H9 (cell line): ENCODE measurements around the gene SLC17A9. TPM values are rescaled to one million over a fixed set of nuclear protein-coding genes. Genes with fewer than 3 reads are reported as not detected.

Source experiments
- DNase-seq: peaks from one replicate; pipeline ENCODE4 v3.0.0-alpha.2; 2017
- H2AFZ ChIP-seq: one replicate; pipeline ENCODE4 v1.6.1; 2013; ENCODE audit warnings: mild to moderate bottlenecking, low read length, control low read depth, moderate library complexity
- H2AK5ac ChIP-seq: 2 replicates; pipeline ENCODE4 v1.6.1; 2013; ENCODE audit warnings: low read length, control low read depth, mixed read lengths; ENCODE audit not compliant: insufficient read length
- H2BK120ac ChIP-seq: one replicate; pipeline ENCODE4 v1.6.1; 2013; ENCODE audit warnings: low read depth, mild to moderate bottlenecking, low read length, control low read depth, inconsistent platforms; ENCODE audit not compliant: poor library complexity, severe bottlenecking
- H2BK12ac ChIP-seq: 2 replicates; pipeline ENCODE4 v1.6.1; 2013; ENCODE audit warnings: low read length, control low read depth, mixed read lengths, low read depth; ENCODE audit not compliant: insufficient read length
- H2BK15ac ChIP-seq: 2 replicates; pipeline ENCODE4 v1.6.1; 2013; ENCODE audit warnings: low read depth, low read length, control low read depth
- H2BK20ac ChIP-seq: one replicate; pipeline ENCODE4 v1.6.1; 2013; ENCODE audit warnings: low read depth, mild to moderate bottlenecking, low read length, control low read depth, inconsistent platforms; ENCODE audit not compliant: poor library complexity, severe bottlenecking
- H2BK5ac ChIP-seq: 2 replicates; pipeline ENCODE4 v1.6.1; 2013; ENCODE audit warnings: low read length, control low read depth, mixed read lengths; ENCODE audit not compliant: insufficient read length
- H3K14ac ChIP-seq: 2 replicates; pipeline ENCODE4 v1.6.1; 2013; ENCODE audit warnings: low read length, control low read depth; ENCODE audit not compliant: insufficient read depth
- H3K18ac ChIP-seq: 2 replicates; pipeline ENCODE4 v1.6.1; 2013; ENCODE audit warnings: low read depth, mild to moderate bottlenecking, mixed read lengths, low read length, control low read depth; ENCODE audit not compliant: insufficient read length
- H3K23ac ChIP-seq: 2 replicates; pipeline ENCODE4 v1.6.1; 2013; ENCODE audit warnings: low read length, control low read depth, mixed read lengths, low read depth; ENCODE audit not compliant: insufficient read length
- H3K23me2 ChIP-seq: 2 replicates; pipeline ENCODE4 v1.6.1; 2013; ENCODE audit warnings: low read depth, mild to moderate bottlenecking, mixed read lengths, low read length, control low read depth; ENCODE audit not compliant: insufficient read length, poor library complexity, severe bottlenecking
- H3K27ac ChIP-seq: 2 replicates; pipeline ENCODE4 v1.5.1; 2013; ENCODE audit warnings: low read length, control low read depth, mixed read lengths, low read depth; ENCODE audit not compliant: insufficient read length
- H3K27me3 ChIP-seq: 2 replicates; pipeline ENCODE4 v1.6.1; 2013; ENCODE audit warnings: low read length, control low read depth, inconsistent platforms; ENCODE audit not compliant: insufficient read depth
- H3K4ac ChIP-seq: 2 replicates; pipeline ENCODE4 v1.6.1; 2013; ENCODE audit warnings: low read depth, mild to moderate bottlenecking, control low read depth, inconsistent platforms, low read length, moderate library complexity
- H3K4me1 ChIP-seq: 2 replicates; pipeline ENCODE4 v1.6.1; 2013; ENCODE audit warnings: low read length, control low read depth, inconsistent platforms; ENCODE audit not compliant: insufficient read depth
- H3K4me2 ChIP-seq: 2 replicates; pipeline ENCODE4 v1.6.1; 2013; ENCODE audit warnings: low read length, control low read depth, mixed read lengths; ENCODE audit not compliant: insufficient read length, insufficient read depth
- H3K56ac ChIP-seq: 2 replicates; pipeline ENCODE4 v1.6.1; 2013; ENCODE audit warnings: low read depth, mild to moderate bottlenecking, mixed read lengths, low read length, control low read depth; ENCODE audit not compliant: insufficient read length
- H3K79me1 ChIP-seq: 2 replicates; pipeline ENCODE4 v1.6.1; 2013; ENCODE audit warnings: low read depth, mild to moderate bottlenecking, moderate library complexity, low read length, control low read depth, inconsistent platforms; ENCODE audit not compliant: insufficient read depth, poor library complexity, severe bottlenecking
- H3K79me2 ChIP-seq: 2 replicates; pipeline ENCODE4 v1.6.1; 2013; ENCODE audit warnings: low read length, control low read depth, inconsistent platforms; ENCODE audit not compliant: insufficient read depth
- H3K9ac ChIP-seq: 2 replicates; pipeline ENCODE4 v1.6.1; 2013; ENCODE audit warnings: low read length, control low read depth, mixed read lengths; ENCODE audit not compliant: insufficient read length; ENCODE audit errors: extremely low read depth
- H3K9me3 ChIP-seq: one replicate; pipeline ENCODE4 v1.6.1; 2013; ENCODE audit warnings: low read depth, low read length, inconsistent platforms; ENCODE audit not compliant: control insufficient read depth
- H3T11ph ChIP-seq: one replicate; pipeline ENCODE4 v1.6.1; 2013; ENCODE audit warnings: mild to moderate bottlenecking, low read length, control low read depth, inconsistent platforms
- H4K20me1 ChIP-seq: one replicate; pipeline ENCODE4 v1.6.1; 2013; ENCODE audit not compliant: control insufficient read depth, insufficient read length, insufficient read depth
- H4K5ac ChIP-seq: 2 replicates; pipeline ENCODE4 v1.6.1; 2013; ENCODE audit warnings: low read depth, mild to moderate bottlenecking, mixed read lengths, low read length, control low read depth; ENCODE audit not compliant: insufficient read length
- H4K8ac ChIP-seq: replicated peaks from 2 replicates; pipeline ENCODE4 v1.6.1; 2013; ENCODE audit warnings: low read length, control low read depth, mixed read lengths, low read depth; ENCODE audit not compliant: insufficient read length
- H4K91ac ChIP-seq: 2 replicates; pipeline ENCODE4 v1.6.1; 2013; ENCODE audit warnings: low read depth, mild to moderate bottlenecking, moderate library complexity, mixed read lengths, low read length, control low read depth; ENCODE audit not compliant: insufficient read length
- H3K27ac Mint-ChIP-seq, 3 experiments: 2 replicates in 2 of 3; 3 replicates in 1 of 3; pipeline ENCODE4 v1.8.0; 2020 to 2021; ENCODE audit warnings: mixed read lengths in 3 of 3, mild to moderate bottlenecking in 1 of 3, moderate library complexity in 1 of 3
- H3K27me3 Mint-ChIP-seq: 2 replicates; pipeline ENCODE4 v1.8.0; 2021; ENCODE audit warnings: low read depth, mild to moderate bottlenecking, moderate library complexity, mixed read lengths
- H3K36me3 Mint-ChIP-seq, 3 experiments: 2 replicates in 2 of 3; 3 replicates in 1 of 3; pipeline ENCODE4 v1.8.0; 2020 to 2021; ENCODE audit warnings: low read depth in 3 of 3, mixed read lengths in 3 of 3; ENCODE audit not compliant: insufficient read depth in 1 of 3
- H3K4me1 Mint-ChIP-seq, 2 experiments: 2 replicates each; pipeline ENCODE4 v1.8.0; 2020; ENCODE audit warnings: mixed read lengths in 2 of 2
- H3K4me3 Mint-ChIP-seq, 2 experiments: 2 replicates in 1 of 2; 3 replicates in 1 of 2; pipeline ENCODE4 v1.8.0; 2020 to 2021; ENCODE audit warnings: mild to moderate bottlenecking in 2 of 2, mixed read lengths in 2 of 2, moderate library complexity in 1 of 2
- H3K9me3 Mint-ChIP-seq, 2 experiments: 2 replicates in 1 of 2; 3 replicates in 1 of 2; pipeline ENCODE4 v1.8.0; 2020; ENCODE audit warnings: mild to moderate bottlenecking in 2 of 2, mixed read lengths in 2 of 2, moderate library complexity in 1 of 2
- WGBS: extraction: QIAGEN DNeasy Blood & Tissue Kit; methylation state at CpG from one replicate; pipeline ENCODE4 v1.1.7; 2013; ENCODE audit warnings: missing lambda C conversion rate, low lambda C conversion rate, mixed read lengths; ENCODE audit not compliant: insufficient read length; ENCODE audit errors: extremely low coverage; 5-methylcytosine and 5-hydroxymethylcytosine counted together
- total RNA-seq: library from RNA; stranded (reverse); gene quantifications from 2 replicates; pipeline ENCODE4 v1.2.1, GENCODE V29; 2021
- TF ChIP-seq, protein P1 (sequence below): fragments of 200-600 bp; sonication (generic); conservative IDR thresholded peaks from 3 replicates; pipeline ENCODE4 v1.8.0; 2021; ENCODE audit warnings: antibody characterized with exemption, mild to moderate bottlenecking

SLC17A9 gene
- total RNA-seq, 1 experiment from 2014 or later = 20.9 TPM

- Histone ChIP-seq H3K14ac (0 out of 2 replicates have a peak overlapping the region, but pooled peaks have one; percentile 53), H2BK12ac (no peak overlapping the region), H2BK15ac (no peak overlapping the region), H2AFZ (no peak overlapping the region), H4K20me1 (peaks cover 7% of the 10 kb centered on the region), H2BK20ac (no peak overlapping the region), H3K23ac (no peak overlapping the region), H3K4me1 (peaks cover 34% of the 10 kb centered on the region), H2BK5ac (no peak overlapping the region), H3K23me2 (no peaks in the 10 kb centered on the region), H3K9ac (no peak overlapping the region), H2BK120ac (no peak overlapping the region), H4K91ac (no peak overlapping the region), H3K9me3 (no peaks in the 10 kb centered on the region), H3K27me3 (no peaks in the 10 kb centered on the region), H3K56ac (no peak overlapping the region), H3K4me2 (no peak overlapping the region), H2AK5ac (no peak overlapping the region), H3K4ac (no peak overlapping the region), H3K79me2 (peaks cover 89% of the 10 kb centered on the region), H3K18ac (no peak overlapping the region), H3K79me1 (no peaks in the 10 kb centered on the region), H4K8ac (no peak overlapping the region), H3T11ph (no peak overlapping the region), H4K5ac (no peak overlapping the region), H3K27ac (no peak overlapping the region)
- TF ChIP-seq, protein P1, sequence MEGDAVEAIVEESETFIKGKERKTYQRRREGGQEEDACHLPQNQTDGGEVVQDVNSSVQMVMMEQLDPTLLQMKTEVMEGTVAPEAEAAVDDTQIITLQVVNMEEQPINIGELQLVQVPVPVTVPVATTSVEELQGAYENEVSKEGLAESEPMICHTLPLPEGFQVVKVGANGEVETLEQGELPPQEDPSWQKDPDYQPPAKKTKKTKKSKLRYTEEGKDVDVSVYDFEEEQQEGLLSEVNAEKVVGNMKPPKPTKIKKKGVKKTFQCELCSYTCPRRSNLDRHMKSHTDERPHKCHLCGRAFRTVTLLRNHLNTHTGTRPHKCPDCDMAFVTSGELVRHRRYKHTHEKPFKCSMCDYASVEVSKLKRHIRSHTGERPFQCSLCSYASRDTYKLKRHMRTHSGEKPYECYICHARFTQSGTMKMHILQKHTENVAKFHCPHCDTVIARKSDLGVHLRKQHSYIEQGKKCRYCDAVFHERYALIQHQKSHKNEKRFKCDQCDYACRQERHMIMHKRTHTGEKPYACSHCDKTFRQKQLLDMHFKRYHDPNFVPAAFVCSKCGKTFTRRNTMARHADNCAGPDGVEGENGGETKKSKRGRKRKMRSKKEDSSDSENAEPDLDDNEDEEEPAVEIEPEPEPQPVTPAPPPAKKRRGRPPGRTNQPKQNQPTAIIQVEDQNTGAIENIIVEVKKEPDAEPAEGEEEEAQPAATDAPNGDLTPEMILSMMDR = no peak
- H3K27ac Mint-ChIP-seq = 0 out of 7 replicates have a peak overlapping the region, but pooled peaks of 1 of the 3 experiments have one; percentile 79
- peaks cover 0 to 3% (median 3%) of the 10 kb centered on the region in 3 experiments; a peak in 2 of 7 replicates for H3K36me3 Mint-ChIP-seq
- no peaks in the 10 kb centered on the region for H3K27me3 Mint-ChIP-seq
- H3K9me3 Mint-ChIP-seq = no peaks in the 10 kb centered on the region
- H3K4me1 Mint-ChIP-seq = peaks cover 71 to 77% of the 10 kb centered on the region in 2 experiments
- WGBS = no CpG with 5 or more reads among the region's 6 CpGs
- no peak for DNase-seq
- peak overlapping the region in 1 of 2 experiments; percentile 25; a peak in 1 of 5 replicates for H3K4me3 Mint-ChIP-seq
These were observed 33.7 kb upstream of the SLC17A9 start for GRCh38 chr20:62918831-62919230.
